NCI-H774 (cell line): Measurements from ENCODE around the gene SLC7A11.

ENCODE experiments used
- DNase-seq: peaks from one replicate; lab custom pipeline; 2025; lab: John Stamatoyannopoulos, UW

The SLC7A11 gene

GRCh38 chr4:138162259-138162658 is 79.9 kb downstream of the SLC7A11 start:
- DNase-seq = no peak

DNA sequence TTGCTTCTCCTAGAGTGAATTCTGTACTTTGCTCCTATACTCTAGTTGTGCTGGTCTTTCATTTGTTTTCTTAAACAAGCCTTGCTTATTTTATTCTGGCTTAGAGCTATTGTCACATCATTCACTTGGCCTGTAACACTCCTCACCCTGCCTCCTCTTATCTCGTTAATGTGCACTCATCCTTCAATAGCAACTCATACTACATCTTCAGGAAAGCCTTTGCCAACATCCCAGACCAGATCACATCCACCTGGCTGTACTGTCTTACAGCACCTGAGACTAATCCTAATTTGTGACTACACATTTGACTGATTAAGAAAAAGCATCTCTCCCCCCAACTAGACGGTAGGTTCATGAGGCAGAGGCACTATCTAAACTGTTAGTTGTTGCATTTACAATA is 80.8 kb downstream of the SLC7A11 start:
- DNase-seq = no peak

DNA sequence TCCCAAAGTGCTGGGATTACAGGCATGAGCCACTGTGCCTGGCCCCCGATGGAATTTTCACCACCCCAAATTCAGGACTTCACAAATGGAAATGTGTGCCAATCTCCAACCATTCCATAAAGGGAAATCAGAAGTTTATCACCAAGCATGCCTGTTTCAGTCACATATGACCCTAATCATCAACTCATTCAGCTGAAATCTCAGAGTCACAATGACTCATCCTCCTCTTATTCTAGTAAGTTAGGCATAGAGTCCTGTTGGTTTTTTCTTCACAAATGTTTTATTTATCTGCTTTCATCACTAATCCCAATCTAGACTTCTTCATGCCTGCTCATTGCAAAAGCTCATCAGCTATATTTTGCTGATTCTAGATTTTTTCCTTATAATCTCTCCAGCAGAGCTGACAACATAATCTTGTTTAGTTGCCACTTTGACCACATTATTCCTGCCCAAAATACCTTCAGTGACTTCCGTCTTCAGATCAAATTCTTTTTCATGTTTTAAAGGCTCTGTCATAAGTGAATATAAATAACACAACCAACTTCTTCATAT is 83.3 kb downstream of the SLC7A11 start:
- no peak for DNase-seq

DNA sequence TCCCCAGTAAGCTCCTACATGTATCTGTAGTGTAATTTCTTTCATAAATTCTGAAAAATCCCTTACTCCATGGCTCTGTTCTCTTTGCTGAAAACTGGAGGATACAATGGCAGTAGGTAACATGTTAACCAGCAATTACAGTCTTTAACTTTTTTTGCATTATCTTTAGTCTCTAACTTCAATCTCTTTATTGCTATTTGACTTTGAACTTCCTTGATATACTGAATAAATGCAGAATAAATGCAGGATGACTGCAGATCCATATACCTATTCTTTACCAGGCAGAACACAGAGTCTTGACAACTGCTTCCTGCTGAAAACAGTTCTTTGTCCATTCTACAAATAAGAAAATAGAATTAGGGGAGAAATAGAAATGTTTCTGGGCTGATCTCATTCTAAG is 101.3 kb downstream of the SLC7A11 start:
- DNase-seq = no peak

- DNase-seq = no peak
Measured at GRCh38 chr4:138138774-138139173, 103.4 kb downstream of the SLC7A11 start.

DNA sequence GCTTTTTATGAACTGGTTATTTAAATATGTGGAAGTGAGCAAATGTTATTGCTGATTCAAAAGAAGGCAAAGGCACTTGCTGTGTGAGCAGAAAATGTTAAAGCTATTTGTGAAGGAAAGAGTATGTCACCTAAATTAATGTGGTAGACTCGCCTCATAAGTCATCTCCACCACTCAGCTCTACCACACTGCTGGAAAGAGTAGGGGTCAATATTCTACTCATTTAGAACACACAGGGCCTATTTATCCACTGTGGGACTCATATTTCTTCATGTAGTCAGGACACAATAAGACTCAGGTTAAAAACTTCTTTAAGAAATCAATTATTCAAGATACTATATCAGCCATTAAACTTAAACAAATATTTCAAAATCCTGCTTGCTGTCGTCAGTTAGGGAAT is 106.5 kb downstream of the SLC7A11 start:
- no peak for DNase-seq

DNA sequence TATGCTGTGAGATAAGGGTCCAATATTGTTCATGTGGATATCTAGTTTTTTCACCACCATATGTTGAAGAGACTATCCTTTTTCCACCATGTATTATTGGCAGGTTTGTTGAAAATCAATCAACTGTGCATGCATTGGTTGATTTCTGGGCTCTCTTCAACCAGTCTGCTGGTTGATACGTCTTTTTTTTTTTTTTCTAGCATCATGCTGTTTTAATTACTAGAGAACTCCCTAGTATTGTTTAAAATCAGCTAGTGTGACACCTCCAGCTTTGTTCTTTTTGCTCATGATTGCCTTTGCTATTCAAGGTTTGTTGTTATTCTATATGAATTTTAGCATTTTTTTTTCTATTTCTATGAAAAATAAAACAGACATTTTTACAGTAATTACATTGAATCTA is 123.9 kb downstream of the SLC7A11 start:
- no peak for DNase-seq

DNA sequence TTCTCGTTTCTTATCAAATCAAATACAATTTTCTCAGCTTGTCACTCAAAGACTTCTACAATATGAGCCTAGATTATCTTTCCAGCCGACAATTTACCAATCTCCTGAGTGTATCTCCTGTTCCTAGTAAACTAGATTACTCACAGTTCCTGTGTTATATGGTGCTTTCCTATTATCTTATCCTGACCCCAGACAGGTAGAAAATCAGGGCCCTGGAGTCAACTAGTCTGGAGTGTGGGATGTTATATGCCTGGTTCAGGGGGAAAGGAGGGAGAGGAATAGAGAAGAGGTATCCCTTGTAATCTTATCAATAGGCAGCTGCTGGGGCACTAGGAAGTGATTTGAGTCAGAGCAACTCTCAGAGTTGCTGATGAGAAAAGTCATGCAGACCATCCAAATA is 127.1 kb downstream of the SLC7A11 start:
- no peak for DNase-seq

GRCh38 chr4:138114434-138114833 is 127.7 kb downstream of the SLC7A11 start:
- DNase-seq = no peak
